ENCODE data around the gene GSDMA.

DNA sequence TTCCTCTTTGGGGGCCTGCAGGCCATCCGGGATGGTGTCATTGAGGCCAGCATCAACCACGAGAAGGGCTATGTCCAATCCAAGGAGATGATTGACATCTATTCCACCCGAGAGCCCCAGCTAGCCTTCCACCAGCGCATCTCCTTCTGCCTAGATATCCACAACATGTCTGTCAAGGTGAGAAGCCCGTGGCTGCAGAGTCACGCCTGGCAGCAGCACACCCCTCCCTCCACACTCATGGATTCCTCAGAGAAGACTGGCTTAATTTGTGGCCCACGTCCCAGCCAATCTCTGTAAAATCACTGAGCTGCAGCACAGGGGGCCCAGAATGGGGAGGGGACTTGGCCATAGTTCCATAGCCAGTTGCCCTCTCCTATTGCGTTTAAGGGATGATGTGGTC, 33.4 kb downstream of the GSDMA start:
- TF ChIP-seq POLR2AphosphoS5 (IDR thresholded peaks at IDR 0.05) = no peak
- TF ChIP-seq, protein P1, sequence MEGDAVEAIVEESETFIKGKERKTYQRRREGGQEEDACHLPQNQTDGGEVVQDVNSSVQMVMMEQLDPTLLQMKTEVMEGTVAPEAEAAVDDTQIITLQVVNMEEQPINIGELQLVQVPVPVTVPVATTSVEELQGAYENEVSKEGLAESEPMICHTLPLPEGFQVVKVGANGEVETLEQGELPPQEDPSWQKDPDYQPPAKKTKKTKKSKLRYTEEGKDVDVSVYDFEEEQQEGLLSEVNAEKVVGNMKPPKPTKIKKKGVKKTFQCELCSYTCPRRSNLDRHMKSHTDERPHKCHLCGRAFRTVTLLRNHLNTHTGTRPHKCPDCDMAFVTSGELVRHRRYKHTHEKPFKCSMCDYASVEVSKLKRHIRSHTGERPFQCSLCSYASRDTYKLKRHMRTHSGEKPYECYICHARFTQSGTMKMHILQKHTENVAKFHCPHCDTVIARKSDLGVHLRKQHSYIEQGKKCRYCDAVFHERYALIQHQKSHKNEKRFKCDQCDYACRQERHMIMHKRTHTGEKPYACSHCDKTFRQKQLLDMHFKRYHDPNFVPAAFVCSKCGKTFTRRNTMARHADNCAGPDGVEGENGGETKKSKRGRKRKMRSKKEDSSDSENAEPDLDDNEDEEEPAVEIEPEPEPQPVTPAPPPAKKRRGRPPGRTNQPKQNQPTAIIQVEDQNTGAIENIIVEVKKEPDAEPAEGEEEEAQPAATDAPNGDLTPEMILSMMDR (IDR thresholded peaks at IDR 0.05) = no peak
